Colonic mucosa (tissue), 4 donors: Measurements from ENCODE around the gene ZFP1. TPM values are rescaled to one million over a fixed set of nuclear protein-coding genes. Genes with fewer than 3 reads are reported as not detected.

Experiments
- DNase-seq: peaks from one replicate; pipeline ENCODE4 v3.0.0-alpha.2; 2020
- H3K27ac ChIP-seq: fragments of 200-600 bp; one replicate; pipeline ENCODE4 v1.8.0; 2021
- H3K27me3 ChIP-seq: fragments of 200-600 bp; one replicate; pipeline ENCODE4 v1.8.0; 2021
- H3K36me3 ChIP-seq: fragments of 200-600 bp; one replicate; pipeline ENCODE4 v1.8.0; 2021
- H3K4me1 ChIP-seq: fragments of 200-600 bp; one replicate; pipeline ENCODE4 v1.8.0; 2021; ENCODE audit warnings: mild to moderate bottlenecking
- H3K4me3 ChIP-seq: fragments of 200-600 bp; one replicate; pipeline ENCODE4 v1.8.0; 2021
- H3K9ac ChIP-seq, 2 donors: one replicate each; pipeline ENCODE4 v1.7.0; 2013; ENCODE audit warnings: control low read depth in 2 of 2, low read depth in 2 of 2, low read length in 2 of 2
- H3K9me3 ChIP-seq: fragments of 200-600 bp; one replicate; pipeline ENCODE4 v1.8.0; 2021
- CTCF ChIP-seq: fragments of 200-600 bp; IDR thresholded peaks from one replicate; pipeline ENCODE4 v1.8.0; 2022; ENCODE audit warnings: antibody characterized with exemption, mild to moderate bottlenecking
- intact Hi-C: fragments of 100-400 bp; cut with DNase I; formaldehyde crosslinking; loops from one replicate; pipeline ENCODE4 v1.14.1; 2022
- total RNA-seq, 2 donors: library from RNA; stranded (reverse); fragmentation: NEBNext Ultra II Directional in 1 of 2; extraction: Animal tissue kit (Norgen Biotek cat#: 25700) in 1 of 2; gene quantifications; one replicate each; pipeline ENCODE4 v1.2.1, GENCODE V29; 2021
- donor health status: healthy.
- donor health status: DM: no; HTN: no; CAD: no.
- donor health status: DM: no; HTN: no; CAD: no.

ZFP1 gene
- total RNA-seq, 2 donors from 2014 or later, result 4.3 to 9.9 TPM

DNA sequence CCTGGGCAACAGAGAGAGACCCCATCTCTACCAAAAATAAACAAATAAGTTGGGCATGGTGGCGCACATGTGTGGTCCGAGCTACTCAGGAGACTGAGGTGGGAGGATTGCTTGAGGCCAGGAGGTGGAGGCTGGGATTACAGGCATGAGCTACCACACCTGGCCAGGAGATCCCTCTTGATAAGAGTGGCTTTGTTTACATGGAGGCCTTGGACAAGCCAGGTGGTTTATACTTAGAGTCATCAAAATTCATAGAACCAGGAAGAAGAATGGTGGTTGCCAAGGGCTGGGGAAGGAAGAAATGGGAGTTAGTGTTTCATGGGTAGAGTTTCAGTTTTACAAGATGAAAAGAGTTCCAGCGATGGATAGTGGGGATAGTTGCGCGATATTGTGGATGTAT is 8.8 kb upstream of the ZFP1 start:
- Histone ChIP-seq H3K4me1 (no peaks in the 10 kb centered on the region), H3K27me3 (no peaks in the 10 kb centered on the region), H3K4me3 (no peak overlapping the region), H3K9ac (no peak overlapping the region), H3K27ac (peak overlapping the region; percentile 20), H3K9me3 (no peaks in the 10 kb centered on the region), H3K36me3 (no peaks in the 10 kb centered on the region)
- peak; percentile 46 for DNase-seq
- intact Hi-C loops, result no loop called here
- no peak for TF ChIP-seq CTCF

GRCh38 chr16:75143941-75144340 is 4.4 kb upstream of the ZFP1 start:
- H3K27me3 ChIP-seq, result no peaks in the 10 kb centered on the region
- intact Hi-C loops, result no loop called here

DNA sequence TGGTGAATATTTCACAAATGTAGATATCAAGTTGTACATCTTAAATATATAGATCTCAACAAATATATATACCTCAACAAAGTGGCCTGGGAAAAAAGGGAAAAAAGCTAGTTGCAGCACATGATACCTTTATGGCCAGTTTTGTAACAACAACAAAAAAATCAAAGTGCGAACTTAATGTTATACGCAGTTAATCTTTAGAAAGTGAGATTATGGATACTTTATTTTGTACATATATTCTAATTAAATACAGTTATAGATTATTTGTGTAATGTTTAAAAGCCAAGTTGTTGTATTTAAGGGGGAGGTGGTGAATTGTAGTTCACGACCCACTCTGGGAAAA is 385 bp upstream of the ZFP1 start:
- intact Hi-C loops, result no loop called here
- no peak for DNase-seq
- H3K4me3 ChIP-seq, result peak overlapping the region; percentile 79
- no peaks in the 10 kb centered on the region for H3K4me1 ChIP-seq
- no peak for TF ChIP-seq CTCF
- no peaks in the 10 kb centered on the region for H3K36me3 ChIP-seq
- H3K9me3 ChIP-seq, result no peaks in the 10 kb centered on the region
- no peak overlapping the region for H3K9ac ChIP-seq
- no peaks in the 10 kb centered on the region for H3K27me3 ChIP-seq
- H3K27ac ChIP-seq, result no peak overlapping the region

More at GRCh38 chr16:75143941-75144340, 4.4 kb upstream of the ZFP1 start:
- DNase-seq, result no peak
- no peak for TF ChIP-seq CTCF
- H3K4me3 ChIP-seq, result no peak overlapping the region
- no peaks in the 10 kb centered on the region for H3K36me3 ChIP-seq
- no peaks in the 10 kb centered on the region for H3K9me3 ChIP-seq
- H3K27ac ChIP-seq, result no peak overlapping the region
- no peaks in the 10 kb centered on the region for H3K4me1 ChIP-seq
- no peak overlapping the region for H3K9ac ChIP-seq

- Histone ChIP-seq H3K27ac (no peak overlapping the region), H3K4me1 (no peaks in the 10 kb centered on the region), H3K9ac (no peak overlapping the region), H3K27me3 (no peaks in the 10 kb centered on the region), H3K9me3 (no peaks in the 10 kb centered on the region), H3K4me3 (no peak overlapping the region), H3K36me3 (no peaks in the 10 kb centered on the region)
- intact Hi-C loops, result no loop called here
- TF ChIP-seq CTCF, result no peak
- DNase-seq, result no peak
Measured at GRCh38 chr16:75151798-75152197, 3.5 kb downstream of the ZFP1 start.

- no peak overlapping the region for H3K4me3 ChIP-seq
- no peak overlapping the region for H3K27ac ChIP-seq
- no peaks in the 10 kb centered on the region for H3K9me3 ChIP-seq
- H3K27me3 ChIP-seq, result no peaks in the 10 kb centered on the region
- H3K4me1 ChIP-seq, result no peaks in the 10 kb centered on the region
- H3K9ac ChIP-seq, result no peak overlapping the region
- no peak for TF ChIP-seq CTCF
- no peak for DNase-seq
- no peaks in the 10 kb centered on the region for H3K36me3 ChIP-seq
- intact Hi-C loops, result no loop called here
Measured at GRCh38 chr16:75152635-75153034, 4.3 kb downstream of the ZFP1 start.

DNA sequence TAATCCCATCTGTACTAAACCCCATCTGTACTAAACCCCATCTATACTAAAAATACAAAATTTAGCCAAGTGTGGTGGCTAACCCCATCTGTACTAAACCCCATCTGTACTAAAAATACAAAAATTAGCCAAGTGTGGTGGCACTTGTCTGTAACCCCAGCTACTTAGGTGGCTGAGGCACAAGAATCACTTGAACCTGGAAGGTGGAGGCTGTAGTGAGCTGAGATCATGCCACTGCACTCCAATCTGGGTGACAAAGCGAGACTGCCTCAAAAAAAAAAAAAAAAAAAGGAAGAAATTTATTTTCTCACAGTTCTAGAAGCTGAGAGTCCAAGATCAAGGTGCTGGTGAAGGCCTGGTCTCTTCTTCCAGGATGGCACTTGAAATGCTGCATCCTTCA is 12.1 kb downstream of the ZFP1 start:
- Histone ChIP-seq H3K4me3 (no peak overlapping the region), H3K9ac (no peak overlapping the region), H3K27ac (no peak overlapping the region), H3K4me1 (no peaks in the 10 kb centered on the region), H3K27me3 (no peaks in the 10 kb centered on the region), H3K9me3 (no peaks in the 10 kb centered on the region), H3K36me3 (no peaks in the 10 kb centered on the region)
- no peak for TF ChIP-seq CTCF
- intact Hi-C loops, result no loop called here
- no peak for DNase-seq
